Putamen (tissue), 1 donor: ENCODE results near the gene MXRA7.
"Not testable (repeated sequence)": the region's sequence is repeated elsewhere in the genome, so short reads cannot be mapped to it uniquely, and the experiment has no call there.

Source experiments
- DNase-seq: peaks from one replicate; pipeline ENCODE4 v3.0.0-alpha.2; 2016; ENCODE audit warnings: low spot score

MXRA7 gene

DNA sequence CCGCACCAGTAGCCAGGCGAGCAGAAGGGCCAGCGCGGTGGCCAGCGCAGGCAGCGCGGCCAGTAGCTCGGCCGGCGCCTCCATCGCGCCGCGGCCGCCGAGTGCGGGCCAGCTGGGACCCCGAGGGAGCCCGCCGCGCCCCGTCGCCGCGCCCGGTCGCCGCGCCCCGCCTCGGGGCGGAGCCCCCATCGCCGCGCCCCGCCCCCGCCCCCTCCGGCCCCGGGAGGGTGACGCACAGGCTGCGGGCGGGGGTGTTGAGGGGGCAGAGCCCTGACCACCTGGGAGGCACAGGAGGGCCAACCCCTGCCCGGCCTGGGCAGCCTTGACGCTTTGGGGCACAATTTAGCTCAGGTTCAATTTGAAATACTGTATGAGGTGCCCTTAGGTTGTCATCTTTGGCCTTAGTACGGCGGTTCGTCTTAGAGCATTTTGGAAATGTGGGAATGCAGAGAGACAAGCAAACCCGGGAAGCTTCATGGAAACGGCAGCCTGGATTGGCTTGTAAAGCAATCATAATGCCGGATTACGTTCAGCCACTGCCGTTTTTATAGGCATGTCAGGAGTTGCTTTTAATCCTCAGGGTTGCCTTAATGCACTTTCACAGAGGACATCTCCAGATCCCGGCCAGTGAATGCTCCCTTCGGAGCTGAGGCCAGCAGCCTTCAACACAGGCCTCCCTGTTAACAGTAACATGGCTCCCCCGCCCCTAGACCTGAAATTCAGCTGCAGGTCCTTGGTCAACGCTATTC lies at the start of gene MXRA7:
Gene MXRA7 (minus strand): TSS at position 103 of the 749 bp plus-strand sequence. CDS start 19 bp downstream, at position 84.
- peak; percentile 70 for DNase-seq

GRCh38 chr17:76758570-76758969 lies 47.8 kb upstream of the MXRA7 start:
- DNase-seq = no peak

GRCh38 chr17:76757256-76757655 lies 46.5 kb upstream of the MXRA7 start:
- DNase-seq = no peak

- no peak for DNase-seq
Observed at GRCh38 chr17:76755285-76755684, 44.5 kb upstream of the MXRA7 start.

DNA sequence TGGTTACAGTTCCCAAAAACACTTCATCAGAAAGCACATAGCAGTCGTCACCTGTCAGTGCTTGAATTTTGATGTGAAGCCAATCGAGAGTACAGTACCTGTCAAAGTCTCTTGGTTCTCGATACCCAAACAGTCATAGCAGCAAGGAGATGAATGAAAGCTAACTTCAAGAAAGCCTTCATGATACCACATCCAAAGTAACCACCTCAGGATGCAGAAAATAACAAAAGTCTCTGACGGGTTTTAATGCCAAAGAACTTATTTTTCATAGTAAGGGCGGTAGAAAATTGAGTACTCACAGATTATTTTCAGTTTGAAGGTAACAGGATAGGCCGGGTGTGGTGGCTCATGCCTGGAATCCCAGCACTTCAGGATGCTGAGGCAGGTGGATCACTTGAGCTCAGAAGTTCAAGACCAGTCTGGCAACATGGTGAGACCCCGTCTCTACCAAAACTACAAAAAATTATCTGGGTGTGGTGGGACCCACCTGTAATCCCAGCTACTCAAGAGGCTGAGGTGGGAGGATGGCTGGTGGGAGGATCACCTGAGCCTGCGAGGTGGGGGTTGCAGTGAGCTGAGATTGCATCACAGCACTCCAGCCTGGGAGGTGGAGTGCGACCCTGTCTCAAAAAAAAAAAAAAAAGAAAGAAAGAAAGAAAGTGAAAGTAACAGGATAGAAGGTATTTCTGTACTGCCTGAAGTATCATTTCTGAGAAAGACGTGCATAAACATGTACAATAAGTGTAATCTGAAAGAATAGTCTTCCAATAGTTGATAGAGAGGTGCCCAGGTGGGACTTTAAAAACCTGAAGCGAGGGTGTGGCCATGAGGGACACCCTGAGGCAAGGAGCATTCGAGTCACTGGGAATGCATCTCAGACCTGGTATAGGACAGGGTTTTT lies 42.5 kb upstream of the MXRA7 start:
- DNase-seq = no peak

GRCh38 chr17:76752006-76752405 lies 41.2 kb upstream of the MXRA7 start:
- no peak for DNase-seq

DNA sequence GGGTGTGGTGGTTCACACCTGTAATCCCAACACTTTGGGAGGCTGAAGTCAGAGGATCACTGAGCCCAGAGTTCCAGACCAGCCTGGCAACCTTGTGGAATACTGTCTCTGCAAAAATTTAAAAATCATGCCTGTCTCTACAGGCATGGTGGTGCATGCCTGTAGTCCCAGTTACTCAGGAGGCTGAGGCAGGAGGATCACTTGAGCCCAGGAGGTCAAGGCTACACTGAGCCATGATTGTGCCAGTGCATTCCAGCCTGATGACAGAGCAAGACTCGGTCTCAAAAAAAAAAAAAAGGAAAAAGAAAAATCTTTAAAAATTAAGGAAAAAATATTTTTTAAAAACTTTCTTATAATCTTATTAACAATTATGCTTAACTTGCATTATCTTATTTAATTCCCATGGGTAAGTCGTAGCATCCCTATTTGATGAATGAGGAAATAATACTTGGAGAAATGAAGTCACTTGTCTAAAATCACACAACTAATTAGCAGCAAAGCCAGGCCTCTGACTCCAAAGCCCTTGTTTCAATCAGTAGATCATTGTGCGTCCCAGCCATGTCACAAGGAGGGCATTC lies 40.7 kb upstream of the MXRA7 start:
- DNase-seq = no peak

DNA sequence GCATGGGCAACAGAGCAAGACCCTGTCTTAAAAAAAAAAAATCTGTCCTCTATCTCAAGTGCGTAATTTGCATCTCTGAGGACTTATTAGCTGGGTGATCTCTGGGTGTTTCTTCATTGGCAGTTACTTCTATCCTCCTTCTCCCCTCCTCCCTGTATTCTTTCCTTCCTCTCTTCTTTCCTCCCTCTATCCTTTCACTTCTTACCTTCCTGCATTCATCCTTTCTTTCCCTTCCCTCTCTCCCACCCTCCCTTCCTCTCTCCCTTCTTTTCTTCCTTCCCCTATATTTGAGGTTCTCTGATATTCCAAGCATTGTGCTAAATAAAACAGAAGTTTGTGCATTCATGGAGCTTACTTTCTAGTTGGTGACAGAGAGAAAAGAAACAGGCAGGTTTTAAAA lies 37.9 kb upstream of the MXRA7 start:
- no peak for DNase-seq

GRCh38 chr17:76747716-76748363 lies 37.1 kb upstream of the MXRA7 start:
- DNase-seq = no peak

GRCh38 chr17:76745785-76746184 lies 35.0 kb upstream of the MXRA7 start:
- not testable (repeated sequence) for DNase-seq

- DNase-seq = no peak
Observed at GRCh38 chr17:76744747-76745146, 34.0 kb upstream of the MXRA7 start.

DNA sequence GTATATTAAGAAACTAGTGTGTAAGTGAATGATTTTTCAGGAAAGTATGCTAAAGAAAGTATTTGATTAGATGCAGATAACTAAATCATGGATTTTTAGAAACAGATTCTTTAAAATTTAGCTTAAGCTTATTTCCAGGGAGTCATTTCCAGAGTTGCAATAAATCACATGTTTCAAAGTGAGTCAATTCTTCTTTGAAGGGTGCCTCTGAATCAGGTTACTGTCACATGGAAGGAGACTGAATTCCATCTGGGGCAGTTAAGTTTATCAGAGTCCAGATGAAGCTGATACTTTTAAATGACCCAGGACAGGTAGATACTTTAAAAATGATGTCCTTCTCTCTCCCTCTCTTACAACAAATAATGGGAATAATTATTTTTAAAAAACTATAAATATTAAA lies 32.2 kb upstream of the MXRA7 start:
- DNase-seq = no peak

GRCh38 chr17:76740329-76741118 lies 29.8 kb upstream of the MXRA7 start:
- DNase-seq = no peak

GRCh38 chr17:76739568-76740115 lies 28.9 kb upstream of the MXRA7 start:
- DNase-seq = not testable (repeated sequence)

- DNase-seq = no peak
Observed at GRCh38 chr17:76738468-76738850, 27.7 kb upstream of the MXRA7 start.

DNA sequence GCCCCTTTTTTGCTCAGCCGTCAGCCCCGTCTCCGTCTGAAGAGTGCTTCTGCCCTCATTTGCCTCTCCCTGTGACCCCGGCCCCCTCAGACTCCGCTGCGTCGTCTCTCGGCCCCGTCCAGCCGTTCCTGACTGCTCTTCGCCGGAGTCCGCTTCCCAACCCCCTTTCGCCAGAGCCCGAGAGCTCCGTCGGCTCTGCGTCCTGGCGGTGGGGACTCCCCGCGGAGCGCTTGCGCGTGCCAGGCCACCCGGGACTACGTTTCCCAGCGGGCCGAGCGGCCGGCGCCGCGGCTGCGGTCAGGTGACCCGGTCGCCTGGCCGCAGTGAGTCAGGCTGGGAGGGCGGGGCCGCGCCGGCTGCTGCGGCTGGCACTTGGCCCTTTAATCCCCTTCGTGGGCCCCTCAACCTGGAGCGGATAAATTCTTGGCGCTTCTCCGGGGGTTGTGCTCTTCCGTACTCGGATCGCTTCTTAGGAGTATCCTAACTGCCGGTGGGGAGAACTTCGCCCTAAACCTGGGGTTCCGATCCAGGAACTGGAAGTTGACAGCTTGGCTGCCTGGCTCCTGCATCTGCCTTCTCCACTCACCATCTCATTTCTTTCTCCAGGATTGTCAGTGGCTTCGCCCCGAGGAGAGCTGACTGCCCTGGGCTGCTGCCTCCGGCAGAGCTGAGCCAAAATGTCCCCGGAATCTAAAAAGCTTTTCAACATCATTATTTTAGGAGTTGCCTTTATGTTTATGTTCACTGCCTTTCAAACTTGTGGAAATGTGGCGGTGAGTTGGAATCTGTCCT lies 27.1 kb upstream of the MXRA7 start, which contains the start of gene MFSD11:
Gene MFSD11 (plus strand): TSS at position 444 of the 792 bp plus-strand sequence. CDS start 234 bp downstream, at position 678.
- peak; percentile 93 for DNase-seq

GRCh38 chr17:76737082-76737675 lies 26.4 kb upstream of the MXRA7 start, which contains the start of gene SRSF2:
TSS of gene SRSF2 (minus strand) at chr17:76737331. CDS start at chr17:76737160, 171 bp downstream.
- DNase-seq = peak; percentile 99

GRCh38 chr17:76736349-76737081 lies 25.8 kb upstream of the MXRA7 start:
- peak; percentile 74 for DNase-seq
